RWPE2 (cell line): ENCODE measurements around the gene CCDC188.

Source experiments
- ATAC-seq: fragments of 200-7000 bp; cut with Tn5 transposase; 3 replicates; pipeline ENCODE4 v1.9.1; 2021; ENCODE audit warnings: low read depth
- DNase-seq: peaks from one replicate; pipeline ENCODE4 v3.0.0-alpha.2; 2020; ENCODE audit warnings: low spot score
- H3K27ac ChIP-seq: fragments of 450-650 bp; 2 replicates; pipeline ENCODE4 v1.5.1; 2017; ENCODE audit warnings: mild to moderate bottlenecking; ENCODE audit not compliant: poor library complexity, severe bottlenecking
- H3K27me3 ChIP-seq: fragments of 250-450 bp; sonication (Bioruptor Pico); 2 replicates; pipeline ENCODE4 v1.5.1; 2021; ENCODE audit warnings: mild to moderate bottlenecking, moderate library complexity; ENCODE audit not compliant: insufficient read depth, poor library complexity, severe bottlenecking
- H3K36me3 ChIP-seq: fragments of 250-450 bp; sonication (Bioruptor Pico); 2 replicates; pipeline ENCODE4 v1.5.1; 2020; ENCODE audit warnings: low read depth, mild to moderate bottlenecking, moderate library complexity
- H3K4me1 ChIP-seq: fragments of 250-450 bp; sonication (Bioruptor Pico); 2 replicates; pipeline ENCODE4 v1.5.1; 2021; ENCODE audit warnings: mild to moderate bottlenecking, moderate library complexity; ENCODE audit not compliant: insufficient read depth, poor library complexity, severe bottlenecking
- H3K4me3 ChIP-seq: fragments of 250-450 bp; sonication (Bioruptor Pico); 2 replicates; pipeline ENCODE4 v1.5.1; 2021; ENCODE audit warnings: mild to moderate bottlenecking, moderate library complexity; ENCODE audit not compliant: severe bottlenecking
- H3K9me3 ChIP-seq: fragments of 250-450 bp; sonication (Bioruptor Pico); 2 replicates; pipeline ENCODE4 v1.5.1; 2021; ENCODE audit warnings: mild to moderate bottlenecking, moderate library complexity; ENCODE audit not compliant: severe bottlenecking
- CTCF ChIP-seq: fragments of 450-650 bp; IDR thresholded peaks from one replicate; pipeline ENCODE4 v1.5.1; 2017; ENCODE audit warnings: mild to moderate bottlenecking, moderate library complexity; ENCODE audit not compliant: poor library complexity, severe bottlenecking

CCDC188 gene

GRCh38 chr22:20187777-20188566 lies 37.1 kb upstream of the CCDC188 start:
- Histone ChIP-seq H3K36me3 (no peaks in the 10 kb centered on the region), H3K27me3 (no peaks in the 10 kb centered on the region), H3K27ac (no peak overlapping the region), H3K9me3 (no peaks in the 10 kb centered on the region), H3K4me1 (no peaks in the 10 kb centered on the region), H3K4me3 (no peak overlapping the region)
- no peak for ATAC-seq
- DNase-seq: no peak
- TF ChIP-seq CTCF: no peak

- TF ChIP-seq CTCF: no peak
- DNase-seq: no peak
Observed at GRCh38 chr22:20186871-20187546, 36.2 kb upstream of the CCDC188 start.

GRCh38 chr22:20186183-20186870 lies 35.5 kb upstream of the CCDC188 start:
- TF ChIP-seq CTCF: no peak

More at GRCh38 chr22:20186871-20187546, 36.2 kb upstream of the CCDC188 start:
- Histone ChIP-seq H3K36me3 (no peaks in the 10 kb centered on the region), H3K9me3 (no peaks in the 10 kb centered on the region), H3K4me1 (no peaks in the 10 kb centered on the region), H3K27me3 (no peaks in the 10 kb centered on the region), H3K27ac (no peak overlapping the region), H3K4me3 (no peak overlapping the region)
- no peak for ATAC-seq

GRCh38 chr22:20185750-20186149 lies 34.9 kb upstream of the CCDC188 start:
- ATAC-seq (no peak), DNase-seq (no peak)
- H3K9me3 ChIP-seq: no peaks in the 10 kb centered on the region
- H3K4me1 ChIP-seq: no peaks in the 10 kb centered on the region
- H3K4me3 ChIP-seq: no peak overlapping the region
- no peak for TF ChIP-seq CTCF
- H3K36me3 ChIP-seq: no peaks in the 10 kb centered on the region
- H3K27ac ChIP-seq: no peak overlapping the region
- H3K27me3 ChIP-seq: no peaks in the 10 kb centered on the region

More at GRCh38 chr22:20186183-20186870, 35.5 kb upstream of the CCDC188 start:
- no peak for ATAC-seq
- DNase-seq: no peak
- Histone ChIP-seq H3K4me1 (no peaks in the 10 kb centered on the region), H3K27me3 (no peaks in the 10 kb centered on the region), H3K9me3 (no peaks in the 10 kb centered on the region), H3K4me3 (no peak overlapping the region), H3K36me3 (no peaks in the 10 kb centered on the region), H3K27ac (no peak overlapping the region)
